Middle frontal gyrus (tissue), 1 donor: ENCODE measurements around the gene WWOX.

Experiments used
- DNase-seq: peaks from one replicate; pipeline ENCODE4 v3.0.0-alpha.2; 2015; ENCODE audit warnings: low spot score; ENCODE audit errors: extremely low spot score

Gene WWOX

GRCh38 chr16:78432451-78432850 is 333.0 kb downstream of the WWOX start:
- no peak for DNase-seq

- DNase-seq, result no peak
These were observed 333.7 kb downstream of the WWOX start for GRCh38 chr16:78433116-78433515.

- no peak for DNase-seq
These were observed 334.9 kb downstream of the WWOX start for GRCh38 chr16:78434401-78434800.

GRCh38 chr16:78435260-78435659 is 335.8 kb downstream of the WWOX start:
- no peak for DNase-seq

- no peak for DNase-seq
These were observed 336.6 kb downstream of the WWOX start for GRCh38 chr16:78436023-78436422.

GRCh38 chr16:78436846-78437245 is 337.4 kb downstream of the WWOX start:
- DNase-seq, result no peak

GRCh38 chr16:78437352-78437968 is 338.0 kb downstream of the WWOX start:
- no peak for DNase-seq

- DNase-seq, result no peak
These were observed 338.8 kb downstream of the WWOX start for GRCh38 chr16:78438219-78438618.

GRCh38 chr16:78438632-78439031 is 339.2 kb downstream of the WWOX start:
- no peak for DNase-seq

GRCh38 chr16:78439646-78440045 is 340.2 kb downstream of the WWOX start:
- no peak for DNase-seq

- DNase-seq, result no peak
These were observed 341.8 kb downstream of the WWOX start for GRCh38 chr16:78441298-78441697.

- DNase-seq, result no peak
These were observed 344.3 kb downstream of the WWOX start for GRCh38 chr16:78443542-78444364.

- DNase-seq, result no peak
These were observed 346.4 kb downstream of the WWOX start for GRCh38 chr16:78445818-78446217.

GRCh38 chr16:78446486-78446885 is 347.0 kb downstream of the WWOX start:
- DNase-seq, result no peak

- no peak for DNase-seq
These were observed 347.6 kb downstream of the WWOX start for GRCh38 chr16:78446992-78447563.

GRCh38 chr16:78448658-78449271 is 349.3 kb downstream of the WWOX start:
- no peak for DNase-seq

- no peak for DNase-seq
These were observed 350.8 kb downstream of the WWOX start for GRCh38 chr16:78450255-78450654.

- no peak for DNase-seq
These were observed 352.6 kb downstream of the WWOX start for GRCh38 chr16:78452025-78452555.

- DNase-seq, result no peak
These were observed 356.4 kb downstream of the WWOX start for GRCh38 chr16:78455861-78456260.

- no peak for DNase-seq
These were observed 359.1 kb downstream of the WWOX start for GRCh38 chr16:78458588-78458987.

- no peak for DNase-seq
These were observed 361.0 kb downstream of the WWOX start for GRCh38 chr16:78460428-78460827.

- no peak for DNase-seq
These were observed 361.6 kb downstream of the WWOX start for GRCh38 chr16:78461087-78461486.
